Type B pancreatic cell (in vitro differentiated cells): ENCODE data around the gene P2RX3. TPM values are rescaled to one million over a fixed set of nuclear protein-coding genes. Genes with fewer than 3 reads are reported as not detected.

Experiments used
- DNase-seq: peaks from one replicate; pipeline ENCODE4 v3.0.0; 2021; ENCODE audit warnings: mixed read lengths; ENCODE audit not compliant: unreplicated experiment; ENCODE audit errors: extremely low spot score
- H3K27ac Mint-ChIP-seq: 2 replicates; pipeline ENCODE4 v1.8.0; 2021; ENCODE audit warnings: mild to moderate bottlenecking, mixed read lengths
- H3K27me3 Mint-ChIP-seq: 2 replicates; pipeline ENCODE4 v1.8.0; 2021; ENCODE audit warnings: mixed read lengths
- H3K36me3 Mint-ChIP-seq: 2 replicates; pipeline ENCODE4 v1.8.0; 2021; ENCODE audit warnings: mixed read lengths
- H3K4me1 Mint-ChIP-seq: one replicate; pipeline ENCODE4 v1.8.0; 2021; ENCODE audit warnings: mixed read lengths; ENCODE audit not compliant: unreplicated experiment
- H3K4me3 Mint-ChIP-seq: 2 replicates; pipeline ENCODE4 v1.8.0; 2021; ENCODE audit warnings: mild to moderate bottlenecking, mixed read lengths
- H3K9me3 Mint-ChIP-seq: 2 replicates; pipeline ENCODE4 v1.8.0; 2021; ENCODE audit warnings: mixed read lengths
- total RNA-seq: library from RNA; stranded (reverse); gene quantifications from 2 replicates; pipeline ENCODE4 v1.2.1, GENCODE V29; 2021; ENCODE audit warnings: low replicate concordance
- TF ChIP-seq, protein P1 (sequence below): fragments of 200-600 bp; sonication (generic); conservative IDR thresholded peaks from 2 replicates; pipeline ENCODE4 v1.5.0; 2021; ENCODE audit warnings: antibody characterized with exemption, mild to moderate bottlenecking

The P2RX3 gene
- total RNA-seq, 1 donor from 2014 or later = 4.0 TPM

DNA sequence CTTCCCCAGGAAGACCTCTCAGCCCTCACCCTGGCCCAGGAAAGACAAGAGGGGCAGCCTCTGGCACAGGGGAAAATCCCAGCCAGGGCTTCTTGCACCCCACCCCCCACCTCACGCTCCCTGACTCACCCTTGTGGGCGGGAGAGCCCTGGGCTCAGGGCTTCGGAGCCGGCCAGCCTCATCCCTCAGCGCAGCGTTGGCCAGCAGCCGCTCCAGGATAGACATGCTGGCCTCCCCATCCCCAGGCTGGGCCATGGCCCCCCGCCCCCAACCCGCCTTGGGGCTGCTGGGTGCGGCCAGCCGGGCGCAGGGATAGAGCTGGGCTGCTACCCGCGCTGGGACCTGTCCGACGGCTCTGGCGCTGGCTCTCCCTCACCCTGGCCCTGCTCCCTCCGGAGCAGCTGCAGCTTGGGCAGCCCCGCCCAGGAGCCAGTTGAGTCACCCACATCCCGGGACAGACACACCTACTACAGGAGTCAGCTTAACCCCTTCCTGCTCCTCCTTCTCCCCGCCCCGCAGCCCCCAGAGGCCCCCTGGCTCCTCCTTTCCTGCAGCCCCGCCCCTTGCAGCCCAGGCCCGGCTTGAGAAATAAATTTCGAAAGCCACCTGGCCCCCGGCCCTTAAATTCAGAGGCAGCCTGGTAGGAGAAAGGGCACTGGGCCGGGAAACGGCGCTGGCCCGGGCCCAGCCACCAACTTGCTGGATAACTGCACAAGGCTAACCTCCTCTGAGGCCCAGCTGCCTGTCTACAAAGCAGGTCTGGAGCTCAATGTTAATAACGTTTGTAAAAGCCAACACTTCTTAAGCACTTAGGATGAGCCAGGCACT, 26.8 kb upstream of the P2RX3 start:
- peak; percentile 82 for DNase-seq
- Mint-ChIP-seq H3K27me3 (no peaks in the 10 kb centered on the region), H3K4me1 (peaks cover 41% of the 10 kb centered on the region), H3K4me3 (peak overlapping the region; percentile 81), H3K9me3 (no peaks in the 10 kb centered on the region), H3K27ac (peak overlapping the region; percentile 71), H3K36me3 (peaks cover 37% of the 10 kb centered on the region)
- TF ChIP-seq, protein P1, sequence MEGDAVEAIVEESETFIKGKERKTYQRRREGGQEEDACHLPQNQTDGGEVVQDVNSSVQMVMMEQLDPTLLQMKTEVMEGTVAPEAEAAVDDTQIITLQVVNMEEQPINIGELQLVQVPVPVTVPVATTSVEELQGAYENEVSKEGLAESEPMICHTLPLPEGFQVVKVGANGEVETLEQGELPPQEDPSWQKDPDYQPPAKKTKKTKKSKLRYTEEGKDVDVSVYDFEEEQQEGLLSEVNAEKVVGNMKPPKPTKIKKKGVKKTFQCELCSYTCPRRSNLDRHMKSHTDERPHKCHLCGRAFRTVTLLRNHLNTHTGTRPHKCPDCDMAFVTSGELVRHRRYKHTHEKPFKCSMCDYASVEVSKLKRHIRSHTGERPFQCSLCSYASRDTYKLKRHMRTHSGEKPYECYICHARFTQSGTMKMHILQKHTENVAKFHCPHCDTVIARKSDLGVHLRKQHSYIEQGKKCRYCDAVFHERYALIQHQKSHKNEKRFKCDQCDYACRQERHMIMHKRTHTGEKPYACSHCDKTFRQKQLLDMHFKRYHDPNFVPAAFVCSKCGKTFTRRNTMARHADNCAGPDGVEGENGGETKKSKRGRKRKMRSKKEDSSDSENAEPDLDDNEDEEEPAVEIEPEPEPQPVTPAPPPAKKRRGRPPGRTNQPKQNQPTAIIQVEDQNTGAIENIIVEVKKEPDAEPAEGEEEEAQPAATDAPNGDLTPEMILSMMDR = no peak

DNA sequence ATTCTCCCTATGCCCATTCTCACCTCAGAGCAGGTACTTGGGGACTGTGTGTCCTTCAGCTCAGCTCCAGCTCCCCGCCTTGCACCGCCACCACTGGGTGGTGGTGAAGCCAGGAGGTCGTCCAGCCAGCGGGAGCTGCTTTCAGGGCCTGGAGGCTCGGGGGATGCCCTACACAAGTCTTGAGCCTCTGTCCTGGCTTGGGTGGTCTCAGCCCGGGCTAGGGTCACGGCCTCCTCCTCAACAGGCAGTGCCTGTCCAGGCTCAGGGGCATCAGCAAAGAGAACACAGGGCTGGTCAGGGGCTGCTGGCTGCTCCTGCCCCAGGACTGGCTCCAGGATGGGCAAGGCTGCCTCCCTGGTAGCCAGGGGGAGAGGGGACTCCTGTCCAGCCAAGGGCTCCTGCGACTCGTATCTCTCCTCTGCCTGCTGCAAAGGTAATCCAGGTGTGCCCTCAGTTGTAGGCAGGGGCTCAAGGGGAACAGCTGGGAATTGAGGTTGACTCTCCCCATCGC, 25.6 kb upstream of the P2RX3 start:
- peaks cover 29% of the 10 kb centered on the region for H3K4me1 Mint-ChIP-seq
- no peak for DNase-seq
- H3K27me3 Mint-ChIP-seq = no peaks in the 10 kb centered on the region
- peaks cover 33% of the 10 kb centered on the region for H3K36me3 Mint-ChIP-seq
- TF ChIP-seq, protein P1 = no peak
- H3K4me3 Mint-ChIP-seq = peak overlapping the region; percentile 81
- no peaks in the 10 kb centered on the region for H3K9me3 Mint-ChIP-seq
- H3K27ac Mint-ChIP-seq = peak overlapping the region; percentile 71

DNA sequence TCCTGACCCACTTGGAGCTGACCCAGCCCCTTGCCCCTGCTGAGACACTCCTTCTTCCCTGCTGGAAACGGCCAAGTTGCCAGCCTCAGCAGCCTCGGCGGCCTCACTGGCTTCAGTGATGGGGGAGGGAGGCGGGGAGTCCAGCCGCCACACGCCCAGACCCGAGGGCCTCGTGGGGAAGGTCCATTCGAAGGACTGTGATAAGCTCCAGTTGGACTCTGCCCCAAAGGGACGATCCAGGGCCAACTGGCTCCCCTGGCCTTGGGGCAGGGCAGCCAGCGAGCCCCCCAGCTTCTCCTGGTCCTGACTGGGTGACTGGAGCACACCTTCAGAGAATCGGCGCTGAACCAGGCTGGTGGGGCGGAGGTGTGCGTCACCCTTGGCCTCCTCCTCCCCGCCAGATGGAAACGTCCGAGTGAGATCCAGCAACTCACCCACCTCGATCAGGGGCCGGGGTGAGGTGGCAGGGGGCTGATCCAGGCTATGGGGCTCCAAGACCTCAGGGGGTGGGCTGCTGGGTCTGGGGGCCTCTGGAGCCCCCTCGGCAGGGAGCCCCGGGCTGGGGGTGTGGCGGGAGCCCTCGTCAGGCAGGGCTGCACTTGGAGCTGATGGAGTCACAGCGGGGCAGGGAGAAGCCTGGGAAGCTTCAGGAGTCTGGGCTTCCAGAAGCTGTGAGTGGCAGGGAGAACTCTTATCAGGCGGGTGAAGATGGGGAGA, 24.9 kb upstream of the P2RX3 start:
- no peak overlapping the region for H3K4me3 Mint-ChIP-seq
- TF ChIP-seq, protein P1 = no peak
- no peak overlapping the region for H3K27ac Mint-ChIP-seq
- peaks cover 29% of the 10 kb centered on the region for H3K36me3 Mint-ChIP-seq
- H3K27me3 Mint-ChIP-seq = no peaks in the 10 kb centered on the region
- H3K4me1 Mint-ChIP-seq = peaks cover 27% of the 10 kb centered on the region
- H3K9me3 Mint-ChIP-seq = no peaks in the 10 kb centered on the region
- DNase-seq = no peak

DNA sequence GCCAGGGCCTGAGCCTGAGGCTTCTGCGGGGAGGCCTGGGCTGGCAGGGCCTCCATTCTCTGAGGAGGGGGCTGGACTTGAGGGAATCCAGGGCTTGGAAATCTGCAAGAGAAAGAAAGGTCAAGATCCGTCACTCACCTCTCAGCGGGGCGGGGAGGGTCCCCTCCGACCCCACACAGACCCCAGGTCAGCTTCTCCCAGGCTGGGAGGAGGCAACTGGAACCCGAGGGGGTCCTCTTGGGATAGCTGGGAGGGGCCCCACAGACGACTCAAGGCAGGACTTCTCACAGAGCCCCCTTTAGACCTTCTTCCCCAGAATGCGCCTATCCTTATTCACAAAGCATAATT, 24.4 kb upstream of the P2RX3 start:
- H3K27ac Mint-ChIP-seq = peak overlapping the region; percentile 23
- H3K27me3 Mint-ChIP-seq = no peaks in the 10 kb centered on the region
- no peak for DNase-seq
- H3K4me1 Mint-ChIP-seq = peaks cover 27% of the 10 kb centered on the region
- TF ChIP-seq, protein P1 = no peak
- H3K9me3 Mint-ChIP-seq = no peaks in the 10 kb centered on the region
- H3K36me3 Mint-ChIP-seq = peaks cover 27% of the 10 kb centered on the region
- no peak overlapping the region for H3K4me3 Mint-ChIP-seq

DNA sequence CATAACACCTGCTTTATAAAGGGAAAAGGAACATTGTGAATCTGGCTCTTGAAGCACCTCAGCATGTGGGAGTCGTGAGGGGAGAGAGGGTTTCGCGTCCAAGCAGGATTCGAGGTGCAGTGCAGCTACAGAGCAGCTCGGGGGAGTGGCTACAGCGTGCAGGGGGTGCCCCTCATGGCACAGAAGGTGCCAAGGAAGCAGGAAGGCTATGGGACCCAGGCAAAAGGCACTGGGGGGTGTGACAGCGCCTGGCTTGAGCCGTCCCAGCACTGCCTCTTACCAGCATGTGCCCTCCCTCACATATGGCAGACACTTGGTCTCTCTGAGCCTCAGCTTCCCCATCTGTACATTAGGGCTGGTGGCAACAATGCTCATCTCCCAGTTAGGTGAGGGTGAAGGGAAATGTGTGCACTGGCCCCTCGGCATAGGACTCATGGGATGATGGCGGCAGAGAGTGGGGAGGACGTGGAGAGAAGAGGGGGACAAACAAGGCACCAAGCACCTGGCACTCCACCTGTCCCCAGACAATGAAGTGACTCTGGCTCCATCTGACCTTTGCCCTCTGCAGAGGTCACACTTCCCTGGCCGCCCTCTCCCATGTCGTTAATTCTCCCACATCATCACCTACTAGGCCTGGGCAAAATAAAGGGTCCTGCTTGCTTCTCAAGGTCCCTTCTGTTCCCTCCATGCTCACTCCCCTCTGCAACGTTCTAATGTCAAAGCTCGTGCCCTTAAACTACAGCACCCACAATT, 23.8 kb upstream of the P2RX3 start:
- Mint-ChIP-seq H3K4me3 (no peak overlapping the region), H3K27me3 (no peaks in the 10 kb centered on the region), H3K36me3 (peaks cover 26% of the 10 kb centered on the region), H3K27ac (peak overlapping the region; percentile 23), H3K4me1 (peaks cover 23% of the 10 kb centered on the region), H3K9me3 (no peaks in the 10 kb centered on the region)
- TF ChIP-seq, protein P1 = no peak
- DNase-seq = no peak
